Prostate gland (tissue), 2 donors: Measurements from ENCODE around the gene RANBP3. TPM values are rescaled to one million over a fixed set of nuclear protein-coding genes. Genes with fewer than 3 reads are reported as not detected.

Experiments
- DNase-seq: peaks from one replicate; pipeline ENCODE4 v3.0.0-alpha.2; 2019; ENCODE audit warnings: low spot score
- H3K27ac ChIP-seq, 2 donors: fragments of 200-600 bp; sonication (generic); 2 replicates each; pipeline ENCODE4 v1.5.1; 2017 to 2019
- H3K27me3 ChIP-seq: fragments of 200-600 bp; sonication (generic); replicated peaks from 2 replicates; pipeline ENCODE4 v1.5.1; 2019; ENCODE audit not compliant: insufficient read depth
- H3K36me3 ChIP-seq, 2 donors: fragments of 200-600 bp; sonication (generic); 1 replicate in 1 of 2; 2 replicates in 1 of 2; pipeline versions ENCODE4 v1.5.1 to v1.8.1; 2017 to 2019
- H3K4me1 ChIP-seq: fragments of 200-600 bp; sonication (generic); replicated peaks from 2 replicates; pipeline ENCODE4 v1.5.1; 2019
- H3K4me3 ChIP-seq, 2 donors: fragments of 200-600 bp; sonication (generic); 2 replicates each; pipeline ENCODE4 v1.5.1; 2017 to 2019
- H3K9me3 ChIP-seq: fragments of 200-600 bp; sonication (generic); 2 replicates; pipeline ENCODE4 v1.5.1; 2017
- POLR2A ChIP-seq: fragments of 450-650 bp; IDR thresholded peaks from one replicate; pipeline ENCODE4 v1.6.1; 2016; ENCODE audit warnings: antibody characterized with exemption, mild to moderate bottlenecking
- POLR2AphosphoS5 ChIP-seq: sonication (generic); formaldehyde crosslinking; IDR thresholded peaks from one replicate; pipeline ENCODE4 v1.6.1; 2017; ENCODE audit warnings: antibody characterized with exemption
- WGBS: methylation state at CpG from one replicate; pipeline ENCODE4 v1.1.5; 2018; 5-methylcytosine and 5-hydroxymethylcytosine counted together
- intact Hi-C: fragments of 100-400 bp; cut with DNase I; formaldehyde crosslinking; loops from one replicate; pipeline ENCODE4 v1.14.2; 2022
- total RNA-seq, 2 donors: library from RNA; depleted of rRNA; stranded (reverse); fragments of >200 nt; gene quantifications; one replicate each; pipeline ENCODE4 v1.1.0, GENCODE V29; 2016
- TF ChIP-seq, protein P1 (sequence below), 4 experiments: fragments of 200-600 bp in 2 of 4; fragments of 450-650 bp in 2 of 4; sonication (generic) in 2 of 4; IDR thresholded peaks; 1 replicate in 3 of 4; 2 replicates in 1 of 4; pipeline ENCODE4 v1.5.1; 2016 to 2019; ENCODE audit warnings: antibody characterized with exemption in 4 of 4, mild to moderate bottlenecking in 2 of 4, moderate library complexity in 2 of 4

RANBP3 gene
- total RNA-seq, 2 donors from 2014 or later, result 84.6 to 120 TPM

DNA sequence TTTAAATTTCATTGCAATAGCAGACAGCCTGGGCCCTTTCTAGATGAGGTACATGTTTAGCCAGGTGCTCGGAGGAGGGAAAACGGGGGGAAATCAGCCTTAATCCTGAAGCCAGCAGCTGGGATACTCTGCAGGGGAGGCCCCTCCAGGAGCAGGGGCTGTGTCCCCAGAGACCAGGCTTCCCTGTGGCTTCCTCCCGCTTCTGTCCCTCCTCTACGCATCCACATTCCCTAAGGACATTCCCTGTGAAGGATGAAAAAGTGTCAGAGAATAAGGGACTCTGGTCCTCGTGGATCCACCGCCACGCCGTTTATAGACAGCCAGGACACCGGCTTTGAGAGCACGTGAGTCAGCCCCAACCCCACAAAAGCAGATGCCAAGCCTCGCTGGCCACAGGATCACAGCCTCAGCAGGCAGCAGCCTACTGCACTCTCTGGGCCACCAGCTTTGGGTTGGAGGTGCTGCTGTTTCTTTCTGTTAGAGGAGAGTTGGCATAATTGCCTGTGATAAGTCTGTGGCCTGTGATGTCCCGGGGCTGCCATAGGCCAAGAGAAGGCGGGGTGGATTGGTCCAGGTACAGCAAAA lies 36.7 kb upstream of the RANBP3 start:
- intact Hi-C loops, result no loop called here
- TF ChIP-seq POLR2A (no peak), POLR2AphosphoS5 (no peak)
- TF ChIP-seq, protein P1, sequence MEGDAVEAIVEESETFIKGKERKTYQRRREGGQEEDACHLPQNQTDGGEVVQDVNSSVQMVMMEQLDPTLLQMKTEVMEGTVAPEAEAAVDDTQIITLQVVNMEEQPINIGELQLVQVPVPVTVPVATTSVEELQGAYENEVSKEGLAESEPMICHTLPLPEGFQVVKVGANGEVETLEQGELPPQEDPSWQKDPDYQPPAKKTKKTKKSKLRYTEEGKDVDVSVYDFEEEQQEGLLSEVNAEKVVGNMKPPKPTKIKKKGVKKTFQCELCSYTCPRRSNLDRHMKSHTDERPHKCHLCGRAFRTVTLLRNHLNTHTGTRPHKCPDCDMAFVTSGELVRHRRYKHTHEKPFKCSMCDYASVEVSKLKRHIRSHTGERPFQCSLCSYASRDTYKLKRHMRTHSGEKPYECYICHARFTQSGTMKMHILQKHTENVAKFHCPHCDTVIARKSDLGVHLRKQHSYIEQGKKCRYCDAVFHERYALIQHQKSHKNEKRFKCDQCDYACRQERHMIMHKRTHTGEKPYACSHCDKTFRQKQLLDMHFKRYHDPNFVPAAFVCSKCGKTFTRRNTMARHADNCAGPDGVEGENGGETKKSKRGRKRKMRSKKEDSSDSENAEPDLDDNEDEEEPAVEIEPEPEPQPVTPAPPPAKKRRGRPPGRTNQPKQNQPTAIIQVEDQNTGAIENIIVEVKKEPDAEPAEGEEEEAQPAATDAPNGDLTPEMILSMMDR (IDR thresholded peaks at IDR 0.05), result no peak
- WGBS, result 91% methylated on average over 13 of the region's 13 CpGs
- Histone ChIP-seq H3K4me3 (no peak overlapping the region), H3K4me1 (peaks cover 1% of the 10 kb centered on the region), H3K27me3 (no peaks in the 10 kb centered on the region), H3K27ac (no peak overlapping the region), H3K36me3 (no peaks in the 10 kb centered on the region), H3K9me3 (no peaks in the 10 kb centered on the region)
- DNase-seq, result no peak

GRCh38 chr19:6012426-6013170 lies 34.7 kb upstream of the RANBP3 start:
- no peak overlapping the region for H3K27ac ChIP-seq
- H3K9me3 ChIP-seq, result no peaks in the 10 kb centered on the region
- no peaks in the 10 kb centered on the region for H3K27me3 ChIP-seq
- intact Hi-C loops, result no loop called here
- no peaks in the 10 kb centered on the region for H3K36me3 ChIP-seq
- H3K4me1 ChIP-seq, result no peaks in the 10 kb centered on the region
- no peak for DNase-seq
- TF ChIP-seq POLR2AphosphoS5 (no peak), POLR2A (no peak)
- TF ChIP-seq, protein P1 (IDR thresholded peaks at IDR 0.05), result no peak
- H3K4me3 ChIP-seq, result no peak overlapping the region
- WGBS, result 85% methylated on average over 18 of the region's 18 CpGs

GRCh38 chr19:6011794-6012193 lies 33.9 kb upstream of the RANBP3 start:
- Histone ChIP-seq H3K9me3 (no peaks in the 10 kb centered on the region), H3K36me3 (no peaks in the 10 kb centered on the region), H3K4me1 (no peaks in the 10 kb centered on the region), H3K27ac (no peak overlapping the region), H3K4me3 (no peak overlapping the region), H3K27me3 (no peaks in the 10 kb centered on the region)
- 83% methylated on average over 1 of the region's 1 CpG for WGBS
- TF ChIP-seq POLR2AphosphoS5 (no peak), POLR2A (no peak)
- TF ChIP-seq, protein P1 (IDR thresholded peaks at IDR 0.05), result no peak
- intact Hi-C loops, result no loop called here
- DNase-seq, result no peak

DNA sequence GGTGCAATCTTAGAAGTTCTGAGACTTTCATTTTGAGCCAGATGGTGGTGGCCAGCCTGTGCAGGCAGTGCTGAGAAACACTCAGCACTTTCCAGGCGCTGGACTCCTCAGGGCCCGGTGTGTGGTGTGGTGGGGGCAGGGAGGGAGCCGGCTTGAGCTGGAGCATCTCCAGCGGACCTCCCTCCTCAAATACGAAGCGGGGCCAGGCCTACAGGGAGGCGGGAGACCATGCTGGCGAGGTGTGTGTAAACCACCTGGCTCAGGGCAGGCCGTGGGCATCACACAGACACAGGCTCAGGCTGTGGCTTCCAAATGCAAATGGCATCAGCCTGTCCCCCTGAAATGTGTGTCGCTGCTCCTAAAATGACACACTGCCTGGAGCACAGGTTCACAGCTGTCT lies 33.3 kb upstream of the RANBP3 start:
- H3K27me3 ChIP-seq, result no peaks in the 10 kb centered on the region
- no peak overlapping the region for H3K4me3 ChIP-seq
- H3K27ac ChIP-seq, result no peak overlapping the region
- TF ChIP-seq POLR2A (no peak), POLR2AphosphoS5 (peak; percentile 20)
- no peaks in the 10 kb centered on the region for H3K4me1 ChIP-seq
- intact Hi-C loops, result no loop called here
- H3K9me3 ChIP-seq, result no peaks in the 10 kb centered on the region
- no peaks in the 10 kb centered on the region for H3K36me3 ChIP-seq
- no peak for DNase-seq
- WGBS, result 41% methylated on average over 10 of the region's 10 CpGs

DNA sequence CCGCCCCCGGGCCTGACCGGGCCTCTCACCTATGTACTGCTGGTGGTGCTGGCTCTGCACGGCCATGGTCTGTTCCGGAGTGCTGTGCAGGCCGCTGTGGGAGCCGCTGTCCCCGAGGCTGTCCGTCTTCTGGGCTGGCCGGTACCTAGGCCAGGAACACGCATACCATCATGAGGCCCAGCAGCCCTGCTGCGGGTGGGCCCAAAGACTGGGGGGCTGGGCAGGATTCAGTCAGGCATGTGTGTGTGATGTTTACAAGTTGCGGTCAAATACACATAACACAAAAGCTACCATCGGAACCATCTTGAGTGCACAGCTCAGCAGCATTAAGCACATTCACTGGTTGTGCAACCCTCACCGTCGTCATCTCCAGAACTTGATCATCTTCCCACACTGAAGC lies 32.2 kb upstream of the RANBP3 start:
- Histone ChIP-seq H3K27ac (no peak overlapping the region), H3K4me3 (no peak overlapping the region), H3K9me3 (no peaks in the 10 kb centered on the region), H3K4me1 (no peaks in the 10 kb centered on the region), H3K27me3 (no peaks in the 10 kb centered on the region), H3K36me3 (no peaks in the 10 kb centered on the region)
- no peak for DNase-seq
- WGBS, result 95% methylated on average over 16 of the region's 16 CpGs
- TF ChIP-seq POLR2A, result no peak
- TF ChIP-seq POLR2AphosphoS5, result no peak
- TF ChIP-seq, protein P1 (IDR thresholded peaks at IDR 0.05), result no peak
- intact Hi-C loops, result no loop called here
